Hematopoietic multipotent progenitor cell treated with erythropoietin and hydrocortisone succinate and interleukin-3 and kit ligand, for 8 days (in vitro differentiated cells): ENCODE results near the gene PABPC1L.
A peak's percentile ranks its signal among the peaks of the same experiment; 100 is the strongest.

Experiments used
- DNase-seq: peaks from one replicate; pipeline ENCODE4 v3.0.0-alpha.2; 2015

Gene PABPC1L

DNA sequence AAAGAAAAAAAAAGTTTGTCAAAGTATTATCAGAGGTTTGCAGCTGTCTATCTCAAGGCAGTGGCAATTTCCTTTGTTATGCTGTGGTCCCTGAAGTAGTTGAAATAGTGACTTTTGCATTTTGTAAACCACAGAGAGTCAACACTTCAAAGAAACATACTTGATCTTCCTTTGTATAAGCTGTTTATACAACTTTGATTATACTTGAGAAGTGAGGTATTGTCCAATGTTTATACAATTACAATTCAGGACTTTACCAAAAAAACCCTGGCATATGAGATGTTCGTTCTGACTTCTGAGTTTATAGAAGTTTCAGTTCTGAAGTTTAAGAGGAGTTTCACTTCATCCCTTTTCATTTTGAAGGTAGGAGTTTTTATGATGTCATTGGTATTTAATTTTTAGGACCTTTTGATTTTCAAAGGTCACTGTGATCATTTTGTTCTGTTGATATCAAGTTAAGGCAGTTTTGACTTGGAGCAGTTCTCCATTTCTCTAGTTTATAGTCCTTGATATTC is 60.4 kb downstream of the PABPC1L start:
- peak; percentile 75 for DNase-seq

DNA sequence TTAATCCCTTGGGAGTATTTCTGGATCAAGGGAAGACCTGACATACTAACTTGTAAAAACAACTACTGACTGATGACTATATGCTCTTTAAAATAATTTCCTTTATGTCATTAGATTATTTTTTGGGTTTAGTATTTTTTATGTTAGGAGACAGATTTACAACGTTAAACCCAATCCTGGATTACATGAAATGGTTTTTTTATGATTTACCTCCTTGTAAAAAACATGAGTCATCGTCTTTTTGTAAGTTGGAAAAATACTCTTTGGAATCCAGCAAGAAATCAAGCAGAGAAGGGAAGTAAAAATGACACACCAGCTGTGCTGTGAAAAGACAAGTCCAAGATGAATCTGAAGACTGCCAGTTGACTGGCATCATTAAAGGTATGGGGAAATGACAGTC is 63.2 kb downstream of the PABPC1L start:
- DNase-seq: no peak

DNA sequence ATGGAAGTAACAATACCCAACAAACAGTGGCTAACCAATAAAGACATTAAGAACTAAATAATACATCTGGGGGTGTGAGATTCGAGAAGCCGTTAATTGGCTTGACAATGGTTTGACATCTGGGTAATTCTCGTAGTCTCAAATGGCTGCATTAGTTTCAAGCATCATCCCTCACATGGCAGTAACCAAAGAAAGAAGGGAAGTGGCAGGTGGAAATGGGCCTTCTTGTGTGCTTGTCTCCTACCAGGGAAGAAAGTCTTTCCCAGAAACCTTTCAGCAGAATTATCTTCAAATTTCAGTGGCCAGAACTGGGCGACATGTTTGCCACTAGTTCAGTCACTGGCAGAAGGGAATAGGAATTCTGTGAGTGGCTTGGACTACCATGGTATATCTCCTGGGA is 66.8 kb downstream of the PABPC1L start:
- no peak for DNase-seq

GRCh38 chr20:44979090-44979621 is 69.3 kb downstream of the PABPC1L start:
- DNase-seq: peak; percentile 86

DNA sequence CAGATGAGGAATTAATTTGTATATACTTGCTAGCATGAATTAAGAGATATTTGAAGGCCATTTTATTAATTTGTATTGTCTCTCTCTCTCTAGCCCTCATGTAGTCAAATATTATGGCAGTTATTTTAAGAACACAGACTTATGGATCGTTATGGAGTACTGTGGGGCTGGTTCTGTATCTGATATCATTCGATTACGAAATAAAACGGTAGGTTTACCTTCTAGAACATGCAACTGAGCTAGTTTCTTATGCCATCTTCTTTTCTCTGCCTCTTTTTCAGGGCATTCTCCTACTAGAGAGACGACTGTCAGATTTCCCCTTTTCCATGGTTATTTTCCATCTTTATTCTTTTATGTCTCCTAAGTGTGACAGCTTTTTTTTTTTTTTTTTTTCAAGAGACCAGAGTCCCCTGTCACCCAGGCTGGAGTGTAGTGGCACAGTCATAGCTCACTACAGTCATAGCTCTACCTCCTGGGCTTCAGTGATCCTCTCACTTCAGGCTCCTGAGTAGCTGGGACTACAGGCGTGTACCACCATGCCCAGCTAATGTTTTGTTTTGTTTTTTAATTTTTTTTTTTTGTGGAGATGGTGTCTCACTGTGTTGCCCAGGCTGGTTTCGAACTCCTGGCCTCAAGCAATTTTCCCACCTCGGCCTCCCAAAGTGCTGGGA is 72.0 kb downstream of the PABPC1L start:
- no peak for DNase-seq

GRCh38 chr20:44983093-44983674 is 73.3 kb downstream of the PABPC1L start:
- DNase-seq: peak; percentile 61

DNA sequence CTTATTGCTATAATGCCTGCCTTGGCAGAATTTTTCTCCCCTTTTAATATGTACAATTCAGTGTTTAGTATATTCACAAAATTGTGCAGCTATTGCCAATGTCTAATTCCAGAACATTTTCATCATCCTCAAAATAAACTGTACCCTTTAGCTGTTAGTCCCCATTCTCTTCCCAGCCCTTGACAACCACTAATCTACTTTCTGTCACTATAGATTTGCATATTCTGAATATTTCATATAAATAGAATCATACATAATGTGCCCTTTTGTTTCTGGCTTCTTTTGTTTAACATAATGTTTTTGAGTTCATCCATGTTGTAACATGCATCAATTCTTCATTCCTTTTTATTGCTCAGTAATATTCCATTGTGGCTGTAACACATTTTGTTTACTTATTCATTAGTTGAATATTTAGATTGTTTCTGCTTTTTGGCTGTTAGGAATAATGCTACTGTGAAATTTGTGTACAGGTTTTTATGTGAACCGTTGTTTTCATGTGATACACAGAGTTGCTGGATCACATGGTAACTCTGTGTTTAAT is 78.8 kb downstream of the PABPC1L start:
- no peak for DNase-seq
